ENCODE measurements around the gene PCDHAC2. TPM values are rescaled to one million over a fixed set of nuclear protein-coding genes. Genes with fewer than 3 reads are reported as not detected.

The PCDHAC2 gene
- total RNA-seq, 1 donor from 2014 or later: 2.3 TPM

DNA sequence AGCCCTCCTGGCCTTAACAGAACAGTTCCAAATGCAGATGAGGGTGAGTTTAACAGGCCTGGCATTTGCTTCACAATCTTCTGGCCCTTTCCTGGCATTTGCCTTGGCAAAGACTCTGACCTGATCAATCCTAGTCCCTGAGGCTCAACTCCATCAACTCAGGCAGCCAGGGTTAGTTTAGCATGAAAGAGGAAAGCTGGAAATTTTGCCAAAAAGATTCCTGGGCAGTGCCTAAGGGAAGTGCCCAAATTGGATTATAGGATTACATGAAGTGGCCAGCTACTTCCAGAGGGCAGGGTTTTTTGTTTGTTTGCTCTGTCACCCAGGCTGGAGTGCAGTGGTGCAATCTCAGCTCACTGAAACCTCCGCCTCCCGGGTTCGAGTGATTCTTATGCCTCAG, 36.8 kb downstream of the PCDHAC2 start:
- Mint-ChIP-seq H3K27ac (ENCODE audit: unreplicated experiment) (no peak overlapping the region), H3K4me3 (ENCODE audit: unreplicated experiment) (no peak overlapping the region), H3K4me1 (ENCODE audit: unreplicated experiment) (peaks cover 19% of the 10 kb centered on the region), H3K27me3 (ENCODE audit: unreplicated experiment) (no peaks in the 10 kb centered on the region), H3K36me3 (ENCODE audit: unreplicated experiment) (no peaks in the 10 kb centered on the region), H3K9me3 (ENCODE audit: unreplicated experiment) (no peaks in the 10 kb centered on the region)
- TF ChIP-seq, protein P1, sequence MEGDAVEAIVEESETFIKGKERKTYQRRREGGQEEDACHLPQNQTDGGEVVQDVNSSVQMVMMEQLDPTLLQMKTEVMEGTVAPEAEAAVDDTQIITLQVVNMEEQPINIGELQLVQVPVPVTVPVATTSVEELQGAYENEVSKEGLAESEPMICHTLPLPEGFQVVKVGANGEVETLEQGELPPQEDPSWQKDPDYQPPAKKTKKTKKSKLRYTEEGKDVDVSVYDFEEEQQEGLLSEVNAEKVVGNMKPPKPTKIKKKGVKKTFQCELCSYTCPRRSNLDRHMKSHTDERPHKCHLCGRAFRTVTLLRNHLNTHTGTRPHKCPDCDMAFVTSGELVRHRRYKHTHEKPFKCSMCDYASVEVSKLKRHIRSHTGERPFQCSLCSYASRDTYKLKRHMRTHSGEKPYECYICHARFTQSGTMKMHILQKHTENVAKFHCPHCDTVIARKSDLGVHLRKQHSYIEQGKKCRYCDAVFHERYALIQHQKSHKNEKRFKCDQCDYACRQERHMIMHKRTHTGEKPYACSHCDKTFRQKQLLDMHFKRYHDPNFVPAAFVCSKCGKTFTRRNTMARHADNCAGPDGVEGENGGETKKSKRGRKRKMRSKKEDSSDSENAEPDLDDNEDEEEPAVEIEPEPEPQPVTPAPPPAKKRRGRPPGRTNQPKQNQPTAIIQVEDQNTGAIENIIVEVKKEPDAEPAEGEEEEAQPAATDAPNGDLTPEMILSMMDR (IDR thresholded peaks at IDR 0.05): no peak
- no peak for DNase-seq (ENCODE audit: extremely low spot score, unreplicated experiment)

DNA sequence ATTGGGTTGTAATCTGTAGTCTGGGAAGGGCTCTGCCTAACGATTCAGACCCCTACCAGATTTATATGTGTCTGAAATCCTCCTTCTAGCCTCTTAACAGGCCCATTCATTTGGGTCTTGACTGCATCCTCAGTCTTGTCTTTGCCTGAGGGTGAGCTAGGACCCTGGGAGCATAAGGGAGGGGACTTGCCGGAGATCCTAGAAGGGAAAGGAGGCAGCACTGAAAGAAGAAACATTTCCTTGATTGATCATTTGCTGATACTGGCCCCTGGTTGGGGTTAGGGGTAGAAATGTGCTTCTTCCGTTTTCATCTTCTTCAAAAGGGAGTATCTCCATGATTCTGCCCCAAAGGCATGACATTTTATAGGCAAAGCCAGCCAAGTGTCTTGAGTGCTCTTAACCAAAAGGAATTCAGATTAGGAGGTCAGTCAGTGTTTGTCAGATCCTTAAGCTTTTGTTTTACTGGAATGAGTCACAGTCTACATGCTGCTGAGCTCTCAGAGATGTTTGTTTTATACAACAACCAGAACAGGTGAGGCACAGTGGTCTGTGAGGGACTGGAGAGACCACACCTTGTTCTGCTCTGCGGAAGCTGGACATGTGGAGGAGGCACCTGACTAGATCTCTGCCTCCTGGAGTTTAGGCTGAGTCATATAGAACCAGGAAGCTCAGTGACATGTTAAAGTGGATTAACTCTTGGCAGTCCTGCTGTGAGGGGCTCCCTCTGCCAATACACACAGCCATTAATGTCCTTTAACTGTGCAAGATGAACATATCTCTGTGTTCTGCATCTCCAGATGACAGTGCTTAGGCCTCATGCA, 37.7 kb downstream of the PCDHAC2 start:
- H3K27ac Mint-ChIP-seq (ENCODE audit: unreplicated experiment): no peak overlapping the region
- peaks cover 19% of the 10 kb centered on the region for H3K4me1 Mint-ChIP-seq (ENCODE audit: unreplicated experiment)
- no peak for DNase-seq (ENCODE audit: extremely low spot score, unreplicated experiment)
- H3K36me3 Mint-ChIP-seq (ENCODE audit: unreplicated experiment): no peaks in the 10 kb centered on the region
- no peaks in the 10 kb centered on the region for H3K27me3 Mint-ChIP-seq (ENCODE audit: unreplicated experiment)
- TF ChIP-seq, protein P1 (IDR thresholded peaks at IDR 0.05): no peak
- H3K9me3 Mint-ChIP-seq (ENCODE audit: unreplicated experiment): no peaks in the 10 kb centered on the region
- H3K4me3 Mint-ChIP-seq (ENCODE audit: unreplicated experiment): no peak overlapping the region

DNA sequence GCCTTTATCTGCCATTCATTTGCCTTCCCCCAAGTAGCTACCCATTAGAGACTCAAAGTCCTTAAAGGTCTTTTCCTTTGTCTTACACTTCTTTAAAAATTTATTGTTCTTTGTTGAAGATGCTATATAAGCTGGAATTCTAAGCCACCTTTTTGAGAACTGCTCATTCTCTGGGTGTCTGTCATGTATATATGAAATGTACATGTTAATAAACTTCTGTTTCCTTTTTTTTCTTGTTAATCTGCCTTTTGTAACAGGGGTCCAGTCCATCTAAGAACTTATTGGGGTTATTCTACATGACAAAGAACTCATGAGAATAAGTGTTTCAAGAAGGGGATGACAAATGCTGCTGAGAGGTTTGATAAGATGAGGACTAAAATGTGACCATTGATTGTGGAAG, 41.5 kb downstream of the PCDHAC2 start:
- TF ChIP-seq, protein P1 (IDR thresholded peaks at IDR 0.05): no peak
- DNase-seq (ENCODE audit: extremely low spot score, unreplicated experiment): no peak
- H3K36me3 Mint-ChIP-seq (ENCODE audit: unreplicated experiment): peaks cover 9% of the 10 kb centered on the region
- H3K4me1 Mint-ChIP-seq (ENCODE audit: unreplicated experiment): peaks cover 4% of the 10 kb centered on the region
- no peaks in the 10 kb centered on the region for H3K9me3 Mint-ChIP-seq (ENCODE audit: unreplicated experiment)
- no peak overlapping the region for H3K4me3 Mint-ChIP-seq (ENCODE audit: unreplicated experiment)
- no peak overlapping the region for H3K27ac Mint-ChIP-seq (ENCODE audit: unreplicated experiment)
- H3K27me3 Mint-ChIP-seq (ENCODE audit: unreplicated experiment): no peaks in the 10 kb centered on the region

DNA sequence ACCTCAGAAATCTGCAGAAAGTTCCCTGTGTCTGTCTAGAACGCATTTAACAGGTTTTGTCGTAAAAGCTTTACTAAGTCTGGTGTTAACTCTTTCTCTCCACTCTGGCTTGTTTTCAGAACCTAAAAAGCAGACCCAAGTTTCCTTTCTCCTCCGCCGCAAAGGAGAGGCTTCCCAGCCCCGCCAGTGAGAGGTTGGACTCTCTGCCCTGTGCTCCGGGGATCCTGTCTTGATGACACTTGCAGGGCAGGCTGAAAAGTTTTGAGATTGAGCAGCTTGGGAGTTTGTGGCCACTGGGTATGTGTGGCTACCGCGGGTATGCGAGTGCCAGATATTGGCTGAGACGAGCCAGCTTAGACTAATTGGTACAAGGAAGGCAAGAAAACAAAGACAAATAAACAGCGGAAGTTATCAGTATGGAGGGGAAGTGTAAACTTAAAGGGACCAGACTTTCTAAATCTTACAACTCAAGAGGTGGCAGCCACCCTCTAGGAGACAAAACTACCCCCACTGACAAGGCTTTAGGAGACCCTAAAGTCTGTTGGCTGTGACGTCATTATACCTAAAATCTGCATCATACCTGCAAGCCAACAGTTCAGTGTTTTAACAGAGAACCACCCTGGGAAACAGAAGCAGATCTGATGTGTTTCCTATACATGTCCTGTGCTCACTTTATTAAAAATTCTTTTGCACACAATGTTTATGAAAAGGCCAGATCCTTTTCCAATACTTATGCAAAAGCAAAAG, 43.9 kb downstream of the PCDHAC2 start:
- Mint-ChIP-seq H3K27me3 (ENCODE audit: unreplicated experiment) (no peaks in the 10 kb centered on the region), H3K4me1 (ENCODE audit: unreplicated experiment) (no peaks in the 10 kb centered on the region), H3K4me3 (ENCODE audit: unreplicated experiment) (no peak overlapping the region), H3K27ac (ENCODE audit: unreplicated experiment) (no peak overlapping the region), H3K9me3 (ENCODE audit: unreplicated experiment) (no peaks in the 10 kb centered on the region), H3K36me3 (ENCODE audit: unreplicated experiment) (peaks cover 9% of the 10 kb centered on the region)
- no peak for DNase-seq (ENCODE audit: extremely low spot score, unreplicated experiment)
- TF ChIP-seq, protein P1 (IDR thresholded peaks at IDR 0.05): no peak

DNA sequence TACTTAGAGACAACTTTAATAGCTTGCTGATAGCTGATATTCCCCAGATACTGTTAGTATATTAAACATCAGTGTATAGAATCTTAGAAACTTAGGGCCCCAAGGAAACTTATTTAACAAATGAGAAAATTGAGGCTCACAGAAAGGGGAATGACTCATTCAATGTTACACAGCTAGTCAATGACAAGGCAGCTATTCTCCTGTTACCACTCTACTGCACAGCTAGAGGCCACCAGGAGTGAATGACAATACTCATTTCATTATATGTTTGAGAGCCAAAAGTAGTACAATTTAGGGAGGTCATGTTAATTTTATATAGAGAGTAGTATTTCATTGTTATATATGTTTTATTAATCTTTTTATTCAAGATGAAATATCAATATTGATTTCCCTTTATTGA, 51.7 kb downstream of the PCDHAC2 start:
- Mint-ChIP-seq H3K27me3 (ENCODE audit: unreplicated experiment) (peaks cover 3% of the 10 kb centered on the region), H3K9me3 (ENCODE audit: unreplicated experiment) (no peaks in the 10 kb centered on the region), H3K4me1 (ENCODE audit: unreplicated experiment) (no peaks in the 10 kb centered on the region), H3K36me3 (ENCODE audit: unreplicated experiment) (no peaks in the 10 kb centered on the region), H3K4me3 (ENCODE audit: unreplicated experiment) (no peak overlapping the region), H3K27ac (ENCODE audit: unreplicated experiment) (no peak overlapping the region)
- TF ChIP-seq, protein P1 (IDR thresholded peaks at IDR 0.05): no peak
- DNase-seq (ENCODE audit: extremely low spot score, unreplicated experiment): no peak
